IgD-negative memory B cell (primary cell): ENCODE measurements around the gene CELF4. TPM values are rescaled to one million over a fixed set of nuclear protein-coding genes. Genes with fewer than 3 reads are reported as not detected.

Experiments
- H3K27ac Mint-ChIP-seq, 3 donors: one replicate each; pipeline ENCODE4 v1.8.0; 2020 to 2022; ENCODE audit warnings: mild to moderate bottlenecking in 3 of 3, mixed read lengths in 3 of 3, moderate library complexity in 1 of 3
- H3K27me3 Mint-ChIP-seq: one replicate; pipeline ENCODE4 v1.8.0; 2021; ENCODE audit warnings: mixed read lengths
- H3K36me3 Mint-ChIP-seq: one replicate; pipeline ENCODE4 v1.8.0; 2020; ENCODE audit warnings: mild to moderate bottlenecking, mixed read lengths
- H3K4me1 Mint-ChIP-seq, 3 donors: one replicate each; pipeline ENCODE4 v1.8.0; 2020 to 2022; ENCODE audit warnings: mixed read lengths in 3 of 3, mild to moderate bottlenecking in 1 of 3
- H3K4me3 Mint-ChIP-seq, 4 donors: one replicate each; pipeline ENCODE4 v1.8.0; 2020 to 2022; ENCODE audit warnings: mild to moderate bottlenecking in 4 of 4, mixed read lengths in 4 of 4, moderate library complexity in 3 of 4
- H3K9me3 Mint-ChIP-seq, 3 donors: one replicate each; pipeline ENCODE4 v1.8.0; 2020 to 2021; ENCODE audit warnings: mixed read lengths in 3 of 3, mild to moderate bottlenecking in 1 of 3
- polyA plus RNA-seq: library from polyadenylated mRNA; unstranded; fragments of 300-500 nt; fragmentation: Illumina TruSeq; gene quantifications from one replicate; pipeline ENCODE4 v1.2.3, GENCODE V29; 2021

Gene CELF4
- polyA plus RNA-seq, 1 donor from 2014 or later = 0.21 TPM

- Mint-ChIP-seq H3K4me1 (peaks cover 2 to 6% (median 2%) of the 10 kb centered on the region in 3 donors), H3K27me3 (peaks cover 4% of the 10 kb centered on the region), H3K9me3 (peaks cover 2 to 4% (median 4%) of the 10 kb centered on the region in 3 donors), H3K27ac (no peak overlapping the region), H3K4me3 (no peak overlapping the region), H3K36me3 (peaks cover 3% of the 10 kb centered on the region)
Observed at GRCh38 chr18:37266290-37266689, 299.3 kb downstream of the CELF4 start.

GRCh38 chr18:37265382-37265781 is 300.2 kb downstream of the CELF4 start:
- Mint-ChIP-seq H3K27me3 (peaks cover 4% of the 10 kb centered on the region), H3K4me1 (peaks cover 2 to 6% (median 2%) of the 10 kb centered on the region in 3 donors), H3K27ac (no peak overlapping the region), H3K4me3 (no peak overlapping the region), H3K36me3 (peaks cover 3% of the 10 kb centered on the region), H3K9me3 (peaks cover 2 to 4% (median 2%) of the 10 kb centered on the region in 3 donors)

- Mint-ChIP-seq H3K4me1 (peaks cover 2 to 6% (median 2%) of the 10 kb centered on the region in 3 donors), H3K27ac (no peak overlapping the region), H3K9me3 (peaks cover 0 to 2% (median 0%) of the 10 kb centered on the region in 3 donors), H3K4me3 (no peak overlapping the region), H3K27me3 (peaks cover 6% of the 10 kb centered on the region), H3K36me3 (peaks cover 3% of the 10 kb centered on the region)
Observed at GRCh38 chr18:37264956-37265355, 300.6 kb downstream of the CELF4 start.

- Mint-ChIP-seq H3K4me3 (no peak overlapping the region), H3K27me3 (peaks cover 10% of the 10 kb centered on the region), H3K9me3 (peaks cover 0 to 2% (median 0%) of the 10 kb centered on the region in 3 donors), H3K36me3 (peaks cover 2% of the 10 kb centered on the region), H3K27ac (no peak overlapping the region), H3K4me1 (no peaks in the 10 kb centered on the region)
Observed at GRCh38 chr18:37261988-37262387, 303.6 kb downstream of the CELF4 start.

- Mint-ChIP-seq H3K9me3 (peaks cover 0 to 2% (median 0%) of the 10 kb centered on the region in 3 donors), H3K4me3 (no peak overlapping the region)
Observed at GRCh38 chr18:37261246-37261840, 304.3 kb downstream of the CELF4 start.

GRCh38 chr18:37260367-37261093 is 305.1 kb downstream of the CELF4 start:
- Mint-ChIP-seq H3K27me3 (peaks cover 15% of the 10 kb centered on the region), H3K27ac (no peak overlapping the region), H3K9me3 (peaks cover 0 to 2% (median 0%) of the 10 kb centered on the region in 3 donors), H3K36me3 (peaks cover 2% of the 10 kb centered on the region), H3K4me1 (no peaks in the 10 kb centered on the region), H3K4me3 (no peak overlapping the region)

More at GRCh38 chr18:37261246-37261840, 304.3 kb downstream of the CELF4 start:
- Mint-ChIP-seq H3K36me3 (peaks cover 2% of the 10 kb centered on the region), H3K4me1 (no peaks in the 10 kb centered on the region), H3K27me3 (peaks cover 13% of the 10 kb centered on the region), H3K27ac (no peak overlapping the region)

- Mint-ChIP-seq H3K36me3 (peaks cover 2% of the 10 kb centered on the region), H3K4me1 (peaks cover 0 to 6% (median 4%) of the 10 kb centered on the region in 3 donors), H3K9me3 (no peaks in the 10 kb centered on the region), H3K27ac (no peak overlapping the region), H3K4me3 (no peak overlapping the region), H3K27me3 (peaks cover 20% of the 10 kb centered on the region)
Observed at GRCh38 chr18:37259711-37260110, 305.9 kb downstream of the CELF4 start.

GRCh38 chr18:37258819-37259218 is 306.8 kb downstream of the CELF4 start:
- H3K4me1 Mint-ChIP-seq = peaks cover 0 to 7% (median 6%) of the 10 kb centered on the region in 3 donors

GRCh38 chr18:37258131-37258530 is 307.5 kb downstream of the CELF4 start:
- H3K4me3 Mint-ChIP-seq = no peak overlapping the region
- peaks cover 0 to 7% (median 7%) of the 10 kb centered on the region in 3 donors for H3K4me1 Mint-ChIP-seq
- H3K27me3 Mint-ChIP-seq = peaks cover 23% of the 10 kb centered on the region
- no peak overlapping the region for H3K27ac Mint-ChIP-seq
- H3K9me3 Mint-ChIP-seq = no peaks in the 10 kb centered on the region
- H3K36me3 Mint-ChIP-seq = peaks cover 2% of the 10 kb centered on the region

More at GRCh38 chr18:37258819-37259218, 306.8 kb downstream of the CELF4 start:
- Mint-ChIP-seq H3K9me3 (no peaks in the 10 kb centered on the region), H3K36me3 (peaks cover 2% of the 10 kb centered on the region), H3K4me3 (no peak overlapping the region), H3K27me3 (peaks cover 22% of the 10 kb centered on the region), H3K27ac (peak overlapping the region in 1 of 3 donors; percentile 48)

- peaks cover 0 to 2% (median 0%) of the 10 kb centered on the region in 3 donors for H3K9me3 Mint-ChIP-seq
- no peaks in the 10 kb centered on the region for H3K36me3 Mint-ChIP-seq
- H3K27ac Mint-ChIP-seq = no peak overlapping the region
- peaks cover 0 to 7% (median 7%) of the 10 kb centered on the region in 3 donors for H3K4me1 Mint-ChIP-seq
- H3K4me3 Mint-ChIP-seq = peak overlapping the region; percentile 42 to 81 (median 70)
- H3K27me3 Mint-ChIP-seq = peaks cover 35% of the 10 kb centered on the region
Observed at GRCh38 chr18:37254973-37255372, 310.6 kb downstream of the CELF4 start.

- Mint-ChIP-seq H3K4me3 (peak overlapping the region; percentile 42 to 81 (median 70)), H3K27me3 (peaks cover 34% of the 10 kb centered on the region), H3K27ac (no peak overlapping the region), H3K9me3 (peaks cover 0 to 2% (median 0%) of the 10 kb centered on the region in 3 donors), H3K36me3 (peaks cover under 1% of the 10 kb centered on the region), H3K4me1 (peaks cover 0 to 7% (median 7%) of the 10 kb centered on the region in 3 donors)
Observed at GRCh38 chr18:37254236-37254754, 311.3 kb downstream of the CELF4 start.

- H3K4me3 Mint-ChIP-seq = peak overlapping the region in 2 of 4 donors; percentile 53 to 63
- H3K9me3 Mint-ChIP-seq = peaks cover 0 to 2% (median 0%) of the 10 kb centered on the region in 3 donors
- no peak overlapping the region for H3K27ac Mint-ChIP-seq
- peaks cover 34% of the 10 kb centered on the region for H3K27me3 Mint-ChIP-seq
- peaks cover 0 to 7% (median 7%) of the 10 kb centered on the region in 3 donors for H3K4me1 Mint-ChIP-seq
- peaks cover 2% of the 10 kb centered on the region for H3K36me3 Mint-ChIP-seq
Observed at GRCh38 chr18:37253394-37254235, 312.0 kb downstream of the CELF4 start.

- Mint-ChIP-seq H3K27ac (no peak overlapping the region), H3K36me3 (peaks cover 2% of the 10 kb centered on the region), H3K27me3 (peaks cover 32% of the 10 kb centered on the region), H3K9me3 (peaks cover 0 to 2% (median 0%) of the 10 kb centered on the region in 3 donors), H3K4me1 (peaks cover 0 to 7% (median 7%) of the 10 kb centered on the region in 3 donors), H3K4me3 (peak overlapping the region in 3 of 4 donors; percentile 32 to 78 (median 74))
Observed at GRCh38 chr18:37252854-37253393, 312.7 kb downstream of the CELF4 start.

GRCh38 chr18:37252342-37252741 is 313.3 kb downstream of the CELF4 start:
- Mint-ChIP-seq H3K4me1 (peaks cover 0 to 7% (median 7%) of the 10 kb centered on the region in 3 donors), H3K36me3 (peaks cover 2% of the 10 kb centered on the region), H3K4me3 (peak overlapping the region in 3 of 4 donors; percentile 32 to 74 (median 37)), H3K27me3 (peaks cover 32% of the 10 kb centered on the region), H3K27ac (no peak overlapping the region), H3K9me3 (peaks cover 0 to 2% (median 0%) of the 10 kb centered on the region in 3 donors)
